Measurements from ENCODE around the gene OR52W1.
A peak's percentile ranks its signal among the peaks of the same experiment; 100 is the strongest.
"Not testable (repeated sequence)": the region's sequence is repeated elsewhere in the genome, so short reads cannot be mapped to it uniquely, and the experiment has no call there.

Gene OR52W1

DNA sequence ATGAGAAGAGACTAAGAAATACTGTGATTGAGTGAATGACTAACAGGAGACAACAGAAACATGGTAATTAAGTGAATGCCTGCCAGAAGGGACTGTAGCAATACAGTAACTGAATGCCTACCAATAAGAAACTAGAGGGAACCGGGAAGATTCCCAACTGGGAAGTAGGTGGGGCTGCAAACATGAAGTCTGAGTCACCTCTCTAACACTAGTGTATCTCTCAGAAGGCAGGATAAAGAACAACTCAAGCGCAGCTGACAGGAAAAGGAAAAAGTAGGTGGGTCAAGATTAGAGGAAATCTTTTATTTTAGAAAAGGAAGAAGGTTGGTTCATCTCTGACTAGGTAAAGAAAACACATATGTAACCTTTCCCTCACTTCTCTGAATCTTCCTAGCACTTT is 20.3 kb downstream of the OR52W1 start:
- FAIRE-seq: no peak

DNA sequence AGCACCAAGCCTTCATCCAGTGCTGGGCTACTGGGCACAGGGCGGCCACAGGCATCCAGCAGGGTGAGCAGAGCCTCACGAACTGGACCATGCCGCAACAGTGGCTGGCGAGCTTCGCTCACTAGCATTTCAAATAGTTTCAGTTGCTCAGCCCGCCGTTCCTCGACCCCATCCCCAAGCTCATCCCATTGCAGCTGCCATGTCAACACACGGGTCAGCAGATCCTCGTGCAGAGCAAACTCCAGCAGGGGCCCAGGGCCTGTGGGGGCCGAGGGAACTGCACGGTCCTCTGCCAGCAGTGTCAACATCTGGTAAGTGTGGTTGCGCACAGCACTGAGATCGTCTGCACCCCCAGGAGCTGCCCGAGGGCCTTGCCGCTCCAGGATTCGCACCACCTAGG is 24.8 kb downstream of the OR52W1 start:
- no peak for FAIRE-seq

DNA sequence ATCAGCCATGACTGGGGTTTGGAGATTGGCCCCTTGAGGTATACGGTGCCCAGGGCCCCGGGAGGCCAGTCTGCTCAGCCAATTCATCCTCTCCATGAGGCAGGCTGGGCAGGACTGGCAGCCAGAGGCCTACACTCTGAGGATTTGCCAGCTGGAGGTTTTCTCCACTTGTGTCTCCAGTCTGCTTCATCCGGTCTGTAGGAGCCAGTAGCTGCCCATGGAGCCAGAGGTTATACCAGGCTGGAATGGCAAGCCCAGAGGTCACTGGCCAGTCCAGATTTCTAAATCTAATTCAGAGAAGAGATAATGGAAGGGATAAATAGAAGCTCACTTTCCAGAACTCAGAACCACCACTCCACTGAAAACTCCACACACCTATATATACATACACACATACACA is 25.4 kb downstream of the OR52W1 start:
- FAIRE-seq: no peak

DNA sequence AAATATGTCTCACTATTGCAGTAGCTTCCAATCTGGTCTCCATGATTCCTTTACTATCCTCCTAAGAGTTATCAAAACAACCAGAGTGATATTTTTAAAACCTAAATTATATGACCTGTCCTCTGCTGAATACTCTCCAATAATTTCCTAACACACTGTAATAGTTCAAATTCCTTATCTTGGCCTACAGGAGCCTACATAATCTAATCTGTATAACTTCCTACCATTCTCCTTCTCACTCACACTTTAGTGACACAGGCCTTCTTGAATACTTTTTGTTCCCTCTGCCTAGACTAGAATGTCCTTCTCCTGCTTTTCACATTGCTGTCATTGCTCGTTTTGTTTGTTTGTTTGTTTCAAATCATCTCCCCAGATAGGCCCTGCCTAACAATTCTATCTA is 26.0 kb downstream of the OR52W1 start:
- FAIRE-seq: no peak

DNA sequence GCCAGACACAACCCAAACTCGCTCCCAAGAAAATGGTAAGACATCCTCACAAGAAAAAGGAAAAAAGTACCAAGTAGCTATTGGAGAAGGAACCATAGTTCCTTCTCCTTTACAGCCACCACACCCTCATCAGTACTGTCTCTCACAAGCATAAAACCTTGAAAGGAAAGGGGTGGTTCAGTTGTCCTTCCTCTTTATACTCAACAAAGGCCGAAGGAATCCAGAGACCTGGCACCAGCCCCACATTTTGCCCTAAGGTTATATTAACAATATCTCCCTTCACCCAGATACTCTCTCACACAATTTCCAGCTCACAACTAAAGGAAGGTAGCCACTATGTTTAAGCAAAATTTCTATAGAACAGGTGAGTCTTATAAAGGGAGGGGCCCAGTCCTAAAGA is 26.9 kb downstream of the OR52W1 start:
- FAIRE-seq: no peak

DNA sequence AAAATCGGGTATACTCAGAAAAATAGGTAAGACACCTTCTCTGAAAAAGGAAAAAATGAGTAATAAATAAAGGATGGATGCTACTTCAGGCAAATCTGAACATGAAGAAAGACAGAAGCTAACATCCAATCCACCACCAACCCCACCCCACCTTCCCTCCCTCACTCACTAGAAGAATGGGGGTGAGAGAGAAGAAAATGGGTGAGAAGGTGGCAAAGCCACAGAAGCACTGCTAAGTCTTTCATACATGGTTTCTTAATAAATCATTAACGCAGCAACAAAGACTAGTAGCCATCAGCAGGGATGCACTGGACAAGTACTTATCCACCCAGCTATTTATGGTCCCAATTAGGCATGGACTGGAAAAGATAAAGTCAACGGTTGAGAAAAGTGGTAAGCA is 29.5 kb downstream of the OR52W1 start:
- no peak for FAIRE-seq

DNA sequence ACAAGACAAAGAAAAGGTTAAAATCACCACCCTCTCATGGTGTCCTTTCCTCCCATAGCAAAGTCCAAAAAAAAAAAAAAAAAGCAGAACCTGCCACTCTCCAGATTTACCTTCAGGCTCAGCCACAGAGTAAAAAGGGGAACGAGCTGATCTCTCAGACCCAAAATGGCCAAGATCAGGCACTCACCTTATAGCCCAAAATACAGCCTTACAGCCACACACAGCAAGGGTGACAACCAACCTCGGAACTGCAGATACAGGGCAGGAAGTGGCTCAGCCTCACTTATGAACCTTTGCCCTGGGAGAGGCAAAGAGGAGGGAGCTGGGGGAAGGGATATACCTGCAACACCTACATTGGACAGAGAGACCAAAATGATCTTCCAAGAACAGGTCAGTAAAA is 30.9 kb downstream of the OR52W1 start:
- FAIRE-seq: no peak

DNA sequence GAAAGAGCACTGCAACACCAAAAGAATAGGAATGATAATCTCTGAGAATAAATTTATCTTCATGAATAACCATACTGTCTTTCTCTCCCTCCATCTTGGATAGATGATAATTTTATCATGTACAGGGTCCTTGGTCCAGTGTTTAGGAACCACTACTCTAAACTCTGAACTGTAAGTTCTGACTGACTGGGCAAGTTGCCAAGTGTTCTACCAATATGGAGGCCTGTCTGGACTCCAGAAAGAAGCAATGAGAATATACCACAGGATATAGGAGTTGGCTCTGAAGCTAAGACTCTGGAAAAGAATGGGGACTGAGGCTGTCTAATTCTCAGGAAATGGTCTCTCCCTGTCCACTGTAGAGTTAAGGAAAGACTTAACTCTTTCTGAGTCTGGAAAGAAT is 33.9 kb downstream of the OR52W1 start:
- FAIRE-seq: no peak

DNA sequence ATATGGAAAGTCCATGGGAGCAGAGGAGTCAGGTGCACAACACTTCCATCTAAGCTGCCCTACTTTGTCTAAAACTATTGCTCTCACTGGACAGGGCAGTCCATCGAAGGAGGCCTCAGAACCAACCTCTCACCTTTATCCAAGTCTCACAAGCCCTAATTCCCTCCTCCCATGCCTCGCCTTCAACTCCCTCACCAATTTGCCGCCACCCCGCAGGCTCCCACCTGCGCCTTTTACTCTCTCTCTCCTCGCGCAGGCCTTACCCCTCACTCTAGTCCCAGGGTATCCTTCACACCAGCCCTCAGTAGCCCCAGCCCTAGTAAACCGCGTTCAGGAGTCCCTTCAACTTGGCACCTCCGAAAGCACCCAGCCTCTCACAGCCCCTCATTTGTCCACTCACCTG is 35.0 kb downstream of the OR52W1 start:
- FAIRE-seq: no peak

DNA sequence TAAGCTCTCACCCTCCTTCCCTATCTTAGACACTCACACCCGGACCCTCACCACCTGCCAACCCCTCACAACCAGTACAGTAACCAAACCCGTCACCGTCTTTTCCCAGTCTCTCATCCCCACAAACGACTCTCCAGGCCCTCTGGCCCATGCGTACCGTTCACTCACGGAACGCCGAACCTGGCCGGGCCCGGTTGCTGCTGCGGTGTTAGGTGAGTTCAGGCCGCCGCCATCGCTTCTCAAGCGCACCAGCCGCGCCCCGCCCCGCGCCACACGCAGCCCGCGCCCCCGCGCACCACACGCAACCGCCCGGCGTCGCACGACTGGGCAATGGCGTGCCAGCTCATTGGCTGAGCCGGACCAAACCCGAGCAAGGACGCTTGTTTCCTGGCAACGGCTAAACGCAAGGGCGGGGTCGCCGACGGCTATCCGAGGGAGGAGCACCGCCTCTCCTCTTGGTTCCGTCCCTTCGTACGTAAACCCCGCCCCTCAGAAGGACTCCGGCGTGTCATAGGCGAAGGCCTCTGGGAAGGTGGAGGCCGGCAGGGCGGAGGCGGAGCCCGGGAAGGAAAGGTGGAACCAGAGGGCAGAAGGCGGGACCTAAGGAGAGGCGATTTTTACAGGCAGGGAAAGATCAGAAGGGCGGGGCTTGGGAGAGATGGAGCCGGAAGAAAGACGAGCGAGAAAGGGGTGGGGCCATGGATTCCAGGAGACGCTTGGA is 35.5 kb downstream of the OR52W1 start, which contains the start of gene FHIP1B:
Gene FHIP1B (minus strand): TSS at position 250 of the 721 bp plus-strand sequence. CDS start 10,120 bp downstream, outside the sequence.
- FAIRE-seq: peak; percentile 99

DNA sequence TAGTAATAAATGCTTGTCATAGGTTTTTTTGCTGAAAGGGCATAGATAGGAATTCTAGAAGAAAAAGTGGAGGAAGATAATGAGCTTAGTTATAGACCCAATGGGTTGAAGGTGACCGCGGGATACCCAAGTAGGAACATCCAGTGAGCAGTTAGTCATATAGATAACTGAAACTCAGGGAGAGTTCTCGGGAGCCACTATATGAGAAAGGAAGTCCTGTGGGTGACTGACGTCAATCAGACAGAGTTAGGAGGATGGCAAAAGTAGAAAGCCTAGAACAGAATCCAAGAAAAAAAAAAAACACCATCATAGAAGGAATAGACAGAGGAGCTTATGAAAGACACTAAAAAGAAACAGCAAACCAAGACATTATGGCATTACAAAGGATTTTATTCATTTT is 38.2 kb downstream of the OR52W1 start:
- FAIRE-seq: no peak

DNA sequence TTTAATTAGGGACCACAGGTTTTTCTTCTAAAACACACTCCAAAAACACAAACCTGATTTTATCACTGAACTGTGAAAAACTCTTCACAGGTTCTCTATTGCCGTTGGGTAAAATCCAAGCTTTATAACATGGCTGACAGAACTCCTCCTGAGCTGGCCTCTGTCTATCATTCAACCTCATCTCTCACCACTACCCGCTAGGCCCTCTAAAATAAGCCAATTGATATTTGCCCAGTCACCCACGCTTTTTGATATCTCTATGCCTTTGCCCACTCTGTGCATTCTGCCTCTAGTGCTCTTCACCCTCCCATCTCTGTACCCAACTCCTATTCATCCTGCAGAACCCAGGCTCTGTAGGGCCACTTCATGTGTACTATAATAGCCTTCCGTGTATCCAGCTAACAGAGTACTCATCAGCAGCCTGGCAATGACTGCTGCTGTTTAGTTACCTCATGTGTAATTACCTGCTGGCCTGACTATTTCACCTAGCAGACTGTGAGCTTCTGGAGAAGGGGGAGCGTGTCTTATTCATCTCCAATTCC is 38.8 kb downstream of the OR52W1 start:
- FAIRE-seq: no peak

DNA sequence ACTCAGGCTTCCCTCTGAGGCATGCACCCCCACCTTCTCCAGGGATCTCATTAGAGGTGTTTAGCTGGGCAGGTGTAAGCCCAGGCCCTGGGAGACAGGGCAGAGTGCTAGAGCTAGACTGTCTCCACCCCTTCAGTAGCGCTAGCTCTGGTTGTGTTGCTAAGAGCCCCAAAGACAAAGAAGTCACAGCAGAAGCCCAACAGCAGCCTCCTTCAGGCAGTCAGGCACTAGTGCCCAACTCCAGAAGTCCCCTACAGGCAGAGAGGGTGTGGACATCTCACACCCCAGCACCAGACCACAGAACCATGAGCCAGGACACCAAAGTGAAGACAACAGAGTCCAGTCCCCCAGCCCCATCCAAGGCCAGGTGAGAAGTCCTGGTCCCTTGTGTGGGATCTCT is 39.9 kb downstream of the OR52W1 start, which contains the start of gene CNGA4:
Gene CNGA4 (plus strand): TSS at position 188 of the 400 bp plus-strand sequence. CDS start 118 bp downstream, at position 306.
- FAIRE-seq: no peak

DNA sequence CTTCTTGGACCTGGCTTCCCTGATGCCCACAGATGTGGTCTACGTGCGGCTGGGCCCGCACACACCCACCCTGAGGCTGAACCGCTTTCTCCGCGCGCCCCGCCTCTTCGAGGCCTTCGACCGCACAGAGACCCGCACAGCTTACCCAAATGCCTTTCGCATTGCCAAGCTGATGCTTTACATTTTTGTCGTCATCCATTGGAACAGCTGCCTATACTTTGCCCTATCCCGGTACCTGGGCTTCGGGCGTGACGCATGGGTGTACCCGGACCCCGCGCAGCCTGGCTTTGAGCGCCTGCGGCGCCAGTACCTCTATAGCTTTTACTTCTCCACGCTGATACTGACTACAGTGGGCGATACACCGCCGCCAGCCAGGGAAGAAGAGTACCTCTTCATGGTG is 41.1 kb downstream of the OR52W1 start:
- FAIRE-seq: no peak

DNA sequence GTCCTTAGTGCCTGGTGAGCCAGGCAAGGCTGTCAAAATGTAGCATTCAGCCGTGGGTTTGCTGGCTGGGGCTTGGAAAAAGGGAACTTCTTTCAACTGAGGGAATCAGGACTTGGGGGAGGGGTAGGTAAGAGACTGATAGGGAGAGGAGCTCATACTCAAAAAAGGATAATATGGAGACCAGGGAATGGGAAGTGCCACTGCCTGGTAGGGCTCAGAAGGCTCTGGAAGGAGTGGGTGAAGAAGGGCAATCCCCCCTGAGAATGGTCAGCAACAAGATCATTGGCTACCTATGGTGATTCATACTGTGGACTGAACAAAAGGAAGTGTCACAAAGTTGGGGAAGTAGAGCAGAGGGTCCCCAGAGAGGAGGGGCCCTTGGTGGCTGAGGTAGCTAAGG is 41.8 kb downstream of the OR52W1 start:
- FAIRE-seq: no peak

DNA sequence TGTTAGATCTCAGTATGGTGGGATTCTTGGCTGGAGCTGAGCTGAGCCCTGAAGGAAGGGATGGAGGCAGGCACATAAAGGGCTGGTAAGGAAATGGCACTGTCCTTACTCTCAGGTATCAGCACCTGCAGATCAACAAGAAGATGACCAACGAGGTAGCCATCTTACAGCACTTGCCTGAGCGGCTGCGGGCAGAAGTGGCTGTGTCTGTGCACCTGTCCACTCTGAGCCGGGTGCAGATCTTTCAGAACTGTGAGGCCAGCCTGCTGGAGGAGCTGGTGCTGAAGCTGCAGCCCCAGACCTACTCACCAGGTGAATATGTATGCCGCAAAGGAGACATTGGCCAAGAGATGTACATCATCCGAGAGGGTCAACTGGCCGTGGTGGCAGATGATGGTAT is 42.3 kb downstream of the OR52W1 start:
- FAIRE-seq: no peak

DNA sequence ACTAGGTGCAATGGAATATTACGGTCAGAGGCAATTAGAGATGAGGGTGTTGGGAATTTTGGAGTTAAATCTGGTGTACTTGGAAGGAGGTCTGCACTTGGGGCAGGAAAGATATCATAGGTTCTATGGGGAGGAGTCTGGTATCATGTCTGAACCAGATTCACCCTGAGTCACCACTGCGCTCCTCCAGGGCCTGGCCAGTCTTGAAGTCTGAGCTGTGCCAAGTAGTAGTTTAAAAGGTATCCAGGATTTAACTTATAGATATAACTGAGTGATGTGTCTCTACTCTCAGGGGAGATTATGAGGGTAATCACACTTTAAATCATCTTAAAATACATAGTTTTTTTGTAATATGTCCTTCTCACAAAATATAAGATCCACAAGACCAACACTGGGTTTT is 46.5 kb downstream of the OR52W1 start:
- FAIRE-seq: no peak

DNA sequence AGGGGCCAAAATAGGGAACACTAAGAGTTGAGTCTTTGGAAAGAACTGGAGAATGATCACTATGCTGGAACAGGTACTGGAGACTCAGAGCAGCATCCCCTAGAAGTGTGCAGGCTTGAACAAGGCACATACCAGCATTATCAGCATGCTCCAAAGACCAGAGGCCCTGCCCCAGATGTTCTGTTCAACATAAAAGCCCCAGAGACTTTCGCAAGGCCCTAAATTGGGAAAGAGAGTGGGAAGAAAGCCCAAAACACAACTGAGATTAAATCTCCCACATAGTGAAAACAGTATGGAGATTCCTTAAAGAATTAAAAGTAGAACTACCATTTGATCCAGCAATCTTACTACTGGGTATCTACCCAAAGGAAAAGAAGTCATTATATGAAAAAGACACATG is 49.2 kb downstream of the OR52W1 start:
- no peak for FAIRE-seq

DNA sequence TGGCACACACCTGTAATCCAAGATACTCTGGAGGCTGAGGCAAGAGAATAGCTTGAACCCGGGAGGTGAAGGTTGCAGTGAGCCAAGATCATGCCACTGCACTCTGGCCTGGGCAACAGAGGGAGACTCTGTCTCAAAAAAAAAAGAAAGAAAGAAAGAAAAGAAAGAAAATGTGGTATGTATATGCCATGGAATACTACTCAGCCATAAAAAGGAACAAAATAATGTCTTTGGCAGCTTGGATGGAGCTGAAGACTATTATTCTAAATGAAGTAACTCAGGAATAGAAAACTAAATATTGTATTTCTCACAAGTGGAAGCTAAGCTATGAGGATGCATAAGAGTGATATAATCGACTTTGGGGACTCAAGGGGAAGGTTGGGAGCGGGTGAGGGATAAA is 49.9 kb downstream of the OR52W1 start:
- not testable (repeated sequence) for FAIRE-seq

Data from G401.6 (cell line).